ENCODE results near the gene FTSJ3.

FTSJ3 gene

DNA sequence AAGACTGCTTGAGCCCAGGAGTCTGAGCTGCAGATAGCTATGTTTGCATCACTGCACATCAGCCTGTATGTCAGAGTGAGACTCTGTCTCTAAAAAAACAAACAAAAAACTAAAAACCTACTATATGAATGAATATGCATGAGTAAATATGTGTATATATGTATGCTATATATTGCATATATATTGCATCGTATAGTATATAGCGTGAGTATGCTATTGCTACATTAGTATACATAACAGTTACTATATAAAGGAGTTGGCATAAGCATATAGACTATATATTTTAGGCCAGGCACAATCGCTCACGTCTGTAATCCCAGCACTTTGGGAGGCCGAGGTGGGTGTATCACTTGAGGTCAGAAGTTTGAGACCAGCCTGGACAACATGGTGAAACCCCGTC, 37.4 kb downstream of the FTSJ3 start:
- no peak for DNase-seq (ENCODE audit: low read depth in 2 of 2)

DNA sequence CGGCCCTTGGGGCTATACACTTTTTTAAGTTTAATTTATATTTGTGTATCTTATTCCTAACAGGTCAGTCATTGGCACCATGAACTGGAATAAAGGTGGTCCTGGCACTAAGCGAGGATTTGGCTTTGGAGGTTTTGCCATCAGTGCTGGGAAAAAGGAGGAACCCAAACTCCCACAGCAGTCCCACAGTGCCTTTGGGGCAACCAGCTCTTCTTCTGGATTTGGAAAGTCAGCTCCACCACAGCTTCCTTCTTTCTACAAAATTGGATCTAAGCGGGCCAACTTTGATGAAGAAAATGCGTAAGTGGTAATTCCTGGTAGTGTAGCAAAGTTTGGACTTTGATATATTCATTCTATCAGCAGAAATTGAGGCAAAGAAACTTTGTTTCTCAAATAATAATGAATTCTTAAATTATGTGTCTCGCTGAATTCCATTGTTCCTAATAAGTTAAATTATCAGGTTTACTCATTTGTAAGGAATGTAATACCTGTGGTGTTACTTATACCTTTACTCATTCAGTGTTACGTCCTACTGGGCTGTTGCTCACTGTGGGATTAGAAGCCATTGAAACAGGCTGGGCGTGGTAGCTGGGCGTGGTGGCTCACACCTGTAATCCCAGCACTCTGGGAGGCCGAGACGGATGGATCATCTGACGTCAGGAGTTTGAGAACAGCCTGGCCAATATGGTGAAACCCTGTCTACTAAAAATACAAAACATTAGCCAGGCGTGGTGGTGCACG, 40.3 kb downstream of the FTSJ3 start:
- DNase-seq (ENCODE audit: low read depth in 2 of 2): no peak

DNA sequence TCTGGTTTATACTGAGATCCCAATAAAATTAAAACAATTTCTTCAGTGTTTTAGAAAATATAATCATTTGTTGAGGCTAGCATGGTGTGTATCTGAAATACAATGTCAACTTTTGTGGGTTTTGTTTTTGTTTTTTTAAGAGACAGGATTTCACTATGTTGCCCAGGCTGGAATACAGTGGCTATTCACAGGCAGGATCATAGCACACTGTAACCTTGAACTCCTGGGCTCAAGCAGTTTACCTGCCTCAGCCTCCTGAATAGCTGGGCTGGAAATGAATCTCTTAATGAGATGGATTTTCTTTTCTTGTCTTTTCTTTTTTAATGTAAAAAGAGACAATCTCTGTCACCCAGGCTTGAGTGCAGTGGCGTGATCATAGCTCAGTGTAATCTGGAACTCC, 41.3 kb downstream of the FTSJ3 start:
- DNase-seq (ENCODE audit: low read depth in 2 of 2): no peak

DNA sequence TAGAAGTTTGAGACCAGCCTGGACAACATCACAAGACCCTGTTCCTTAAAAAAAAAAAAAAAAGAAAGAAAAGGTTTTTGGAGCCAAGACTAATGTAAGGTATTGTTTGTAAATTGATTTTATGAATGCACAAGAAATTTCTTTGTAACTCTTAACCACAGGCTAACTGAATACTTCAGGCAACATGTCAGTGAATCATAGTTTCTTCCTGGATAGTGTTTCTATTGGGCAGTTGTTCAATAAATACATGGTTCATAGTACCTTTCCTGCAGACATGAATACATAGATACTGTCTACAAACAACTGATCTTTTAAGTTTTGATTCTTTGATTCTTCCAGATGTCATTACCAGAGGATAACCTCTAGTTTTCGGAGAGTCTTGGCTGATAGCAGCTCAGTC, 41.9 kb downstream of the FTSJ3 start:
- DNase-seq (ENCODE audit: low read depth in 2 of 2): no peak

DNA sequence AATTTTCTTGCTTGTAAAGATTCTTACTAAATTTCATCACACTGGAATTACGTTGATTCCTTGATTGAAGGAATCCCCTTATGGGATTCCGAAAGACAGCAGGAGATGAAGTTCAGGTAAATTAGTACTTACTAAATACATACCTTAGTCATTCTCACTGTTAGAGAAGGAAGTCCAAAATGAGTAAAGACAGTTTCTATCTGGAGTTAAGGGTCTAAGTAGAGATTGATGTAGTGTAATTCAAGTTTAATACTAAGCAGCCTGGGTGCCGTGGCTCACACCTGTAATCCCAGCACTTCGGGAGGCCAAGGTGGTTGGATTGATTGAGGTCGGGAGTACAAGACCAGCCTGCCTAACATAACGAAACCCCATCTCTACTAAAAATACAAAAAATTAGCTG, 43.9 kb downstream of the FTSJ3 start:
- DNase-seq (ENCODE audit: low read depth in 2 of 2): no peak

DNA sequence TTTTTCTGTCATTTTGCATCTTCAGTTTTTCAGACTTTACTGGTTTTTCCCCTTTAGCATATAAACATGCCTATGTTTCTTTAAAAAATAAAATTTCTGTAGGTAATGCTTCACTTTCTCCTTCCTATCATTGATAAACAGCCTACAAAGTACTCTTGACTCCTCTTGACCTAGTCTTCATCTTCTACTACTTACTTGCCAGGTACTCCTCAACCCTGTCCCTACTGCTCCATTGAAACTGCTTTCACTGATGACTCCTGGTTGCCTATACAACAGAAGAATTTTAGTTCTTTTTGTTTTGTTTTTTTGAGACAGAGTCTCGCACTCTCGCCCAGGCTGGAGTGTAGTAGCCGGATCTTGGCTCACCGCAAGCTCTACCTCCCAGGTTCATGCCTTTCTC, 46.5 kb downstream of the FTSJ3 start:
- no peak for DNase-seq (ENCODE audit: low read depth in 2 of 2)

DNA sequence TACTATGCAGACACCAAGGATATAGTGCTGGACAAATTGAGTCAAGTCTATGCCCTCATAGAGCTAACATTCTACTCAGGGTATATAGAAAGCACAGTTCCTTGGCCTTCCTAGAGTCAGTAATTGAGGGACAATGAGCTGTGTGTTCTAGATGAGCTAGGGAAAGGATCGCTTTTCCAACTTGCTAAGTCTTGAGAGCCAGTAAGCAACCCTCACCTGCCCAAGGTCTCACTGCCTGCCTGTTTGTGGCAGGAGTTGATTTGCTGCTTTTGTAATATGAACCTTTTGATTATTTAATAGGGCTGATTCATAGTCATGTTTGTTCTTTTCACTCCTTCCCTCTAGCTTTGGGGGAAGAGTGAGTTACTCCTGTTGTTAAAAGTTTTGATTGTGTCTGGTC, 47.0 kb downstream of the FTSJ3 start:
- DNase-seq (ENCODE audit: low read depth in 2 of 2): no peak

DNA sequence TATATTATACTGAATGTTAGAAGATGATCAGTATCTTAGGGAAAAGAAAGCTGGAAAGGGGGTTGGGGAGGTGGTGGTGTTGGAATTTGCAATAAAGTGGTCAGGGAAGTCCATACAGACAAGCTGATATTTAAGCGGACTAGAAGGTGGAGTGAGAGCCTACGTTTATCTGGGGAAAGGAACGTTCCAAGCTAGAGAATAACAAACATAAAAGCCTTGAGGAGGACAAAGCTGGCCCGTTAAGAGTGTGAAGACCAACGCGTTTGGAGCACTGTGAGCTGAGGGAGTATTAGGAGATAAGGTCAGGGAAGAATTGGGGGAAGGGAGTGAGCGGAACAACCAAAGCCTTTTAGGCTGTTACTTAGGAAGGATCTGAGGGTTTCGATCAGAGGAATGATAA, 52.0 kb downstream of the FTSJ3 start:
- no peak for DNase-seq (ENCODE audit: low read depth in 2 of 2)

DNA sequence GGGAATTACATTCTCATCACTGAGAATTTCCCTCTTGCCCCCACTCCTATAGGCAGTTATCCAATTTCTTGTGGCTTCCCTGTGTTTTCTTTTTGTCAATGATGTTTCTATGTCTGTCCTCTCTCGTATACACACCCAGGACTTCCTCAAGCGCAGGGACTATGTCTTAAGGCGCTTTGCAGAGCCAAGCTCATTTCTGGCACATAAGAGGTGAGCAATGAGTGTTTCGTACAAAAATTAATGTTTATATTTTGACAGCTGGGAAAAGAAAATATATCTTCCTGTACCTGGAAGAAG, 52.5 kb downstream of the FTSJ3 start:
- no peak for DNase-seq (ENCODE audit: low read depth in 2 of 2)

DNA sequence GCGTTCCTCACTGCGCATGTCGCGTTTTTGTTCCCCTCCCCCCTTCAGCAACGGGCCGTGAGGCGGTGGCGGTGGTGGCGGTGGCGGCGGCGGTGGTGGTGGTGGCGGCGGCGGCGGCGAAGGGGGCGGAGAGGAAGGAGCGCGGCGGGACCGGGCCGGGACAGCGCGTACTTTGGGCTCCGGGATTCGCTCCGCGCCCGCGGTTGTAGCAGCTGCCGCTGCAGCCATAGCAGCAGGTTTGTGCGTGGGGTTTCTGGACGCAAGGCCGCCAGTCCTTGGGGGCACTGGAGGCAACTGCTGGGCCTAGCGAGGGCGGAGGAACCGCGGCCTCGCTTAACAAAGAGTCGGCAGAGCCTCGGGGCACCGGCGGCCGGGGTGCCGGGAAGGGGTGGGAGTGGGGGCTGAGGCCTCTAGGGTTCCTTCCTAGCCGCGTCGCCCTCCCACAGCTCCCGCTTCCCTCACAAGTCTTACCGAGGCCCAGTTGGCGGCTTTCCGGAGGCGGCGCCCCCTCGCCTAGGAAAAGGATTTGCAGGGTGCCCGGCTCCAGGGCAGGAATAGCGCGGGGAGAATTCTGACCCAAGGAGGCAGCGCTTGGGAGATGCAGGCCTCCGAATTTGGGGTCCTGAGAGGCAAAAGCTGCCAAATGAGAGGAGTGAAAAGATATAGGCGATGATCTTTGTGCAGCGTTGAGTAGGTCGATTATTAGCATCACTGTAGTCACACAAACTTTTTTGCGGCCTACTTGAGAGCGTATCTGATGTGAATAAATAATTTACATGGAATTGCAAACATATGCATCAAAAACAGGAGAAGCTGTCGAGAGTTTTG, 53.1 kb downstream of the FTSJ3 start, which contains the start of gene DDX42:
DDX42 (plus strand) TSS at position 30 of the 828 bp plus-strand sequence. CDS start 12,880 bp downstream, outside the sequence.
- DNase-seq (ENCODE audit: low read depth in 2 of 2): peak in 1 of 2 donors; percentile 84

DNA sequence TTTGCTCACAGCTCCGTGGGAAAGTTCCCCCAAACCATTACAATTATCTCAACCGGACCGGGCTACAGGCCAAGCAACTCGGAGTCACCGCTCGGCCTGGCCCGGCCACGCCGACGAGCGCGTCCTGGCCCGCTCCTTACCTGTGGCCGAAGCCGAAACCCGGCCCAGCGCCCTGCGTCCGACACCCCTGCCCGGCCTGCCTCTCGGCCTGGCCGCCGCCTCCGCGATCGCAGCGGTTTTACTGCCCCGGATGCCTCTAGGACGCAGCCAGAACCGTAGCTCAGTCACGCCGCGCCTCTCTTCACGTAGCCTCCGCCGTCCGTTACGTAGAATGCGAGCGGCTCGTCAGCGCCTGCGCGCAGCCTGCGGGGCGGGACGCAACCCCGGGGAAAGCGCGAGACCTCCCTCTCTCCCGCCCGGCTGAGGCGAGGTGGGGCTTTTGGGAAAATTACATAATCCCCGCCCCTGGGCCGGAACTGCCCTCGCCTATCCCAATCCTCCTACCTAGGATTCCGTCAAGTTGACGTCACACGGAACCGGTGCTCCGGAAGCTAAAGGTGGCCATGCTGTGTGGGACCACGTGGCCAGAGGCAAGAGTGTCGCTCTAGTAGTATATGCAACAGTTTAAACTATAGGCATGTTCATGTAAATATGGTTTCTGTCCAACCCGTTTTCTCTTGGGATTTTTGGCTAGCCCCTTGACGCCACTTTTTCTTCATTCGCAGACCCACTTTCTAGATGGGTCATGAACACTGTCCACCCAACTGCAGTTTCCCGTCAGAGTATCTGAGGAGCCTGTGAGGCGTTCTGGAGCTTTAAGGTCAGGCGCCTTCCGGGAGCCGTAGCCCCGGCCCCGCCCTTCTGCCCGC, 54.0 kb downstream of the FTSJ3 start, which contains the start of gene CCDC47:
CCDC47 (minus strand) TSS at position 326 of the 869 bp plus-strand sequence. CDS start 7,422 bp downstream, outside the sequence.
- DNase-seq (ENCODE audit: low read depth in 2 of 2): peak; percentile 95 to 97

DNA sequence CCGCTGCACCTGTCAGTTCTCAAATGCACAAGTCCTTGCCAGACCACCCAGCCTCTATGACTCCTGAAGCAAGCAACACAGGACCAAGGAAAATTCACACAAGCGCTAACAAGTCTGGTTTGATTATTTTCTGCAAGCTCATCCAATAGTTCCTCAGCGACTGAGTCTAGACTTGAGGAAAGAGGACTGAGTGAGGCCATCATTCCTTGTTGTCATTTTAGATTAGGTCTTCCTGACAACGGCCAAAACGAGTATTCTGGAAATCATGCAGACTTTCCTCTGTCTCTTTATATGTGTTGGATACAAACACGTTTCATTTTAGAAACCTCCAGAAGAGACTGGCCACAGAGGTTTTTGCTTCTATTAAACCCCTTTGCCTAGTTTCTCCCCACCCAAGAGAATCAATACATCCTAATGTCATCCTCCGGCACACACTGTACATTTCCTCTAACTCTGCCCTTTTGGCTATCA, 54.6 kb downstream of the FTSJ3 start:
- DNase-seq (ENCODE audit: low read depth in 2 of 2): no peak
